ENCODE measurements around the gene PPP1R9A. TPM values are rescaled to one million over a fixed set of nuclear protein-coding genes. Genes with fewer than 3 reads are reported as not detected.

Gene PPP1R9A
- total RNA-seq, 1 experiment from 2014 or later: 13.5 TPM

DNA sequence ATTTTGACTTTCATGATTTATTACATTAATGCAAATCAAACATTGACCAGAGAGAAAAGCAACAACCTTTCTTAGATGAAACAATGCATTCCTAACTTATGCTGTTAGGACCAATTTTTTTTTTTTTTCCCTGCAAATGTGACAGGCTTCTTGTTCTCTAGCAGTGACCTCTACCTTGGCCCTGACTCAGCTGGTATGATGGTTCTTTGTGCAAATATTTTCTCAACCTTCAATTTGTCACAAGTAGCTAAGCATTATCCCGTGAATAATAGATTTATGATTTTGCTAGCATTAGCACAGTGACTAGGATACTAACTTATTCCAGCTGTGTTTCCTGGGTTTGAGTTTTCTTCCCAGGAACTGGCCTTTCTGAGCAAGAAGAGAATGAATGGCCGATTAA lies 64.9 kb downstream of the PPP1R9A start:
- no peak for ATAC-seq
- H3K79me2 ChIP-seq (ENCODE audit: insufficient read depth, low read length): no peaks in the 10 kb centered on the region; the same call in 1 of the 2 replicates
- no peaks in the 10 kb centered on the region for H3K9me3 ChIP-seq (ENCODE audit: control insufficient read depth in 1 of 2, insufficient read depth in 1 of 2, low read depth in 1 of 2, low read length in 2 of 2)
- no peak overlapping the region for H3K27ac ChIP-seq (ENCODE audit: low read depth, low read length)
- CTCF ChIA-PET: no interaction called here
- no TSS peak for BruUV-seq (replicated peaks)
- no peaks in the 10 kb centered on the region for H3K9me2 ChIP-seq (ENCODE audit: insufficient read depth)
- H4K20me1 ChIP-seq (ENCODE audit: insufficient read depth): no peaks in the 10 kb centered on the region
- no peak overlapping the region for H3K4me2 ChIP-seq (ENCODE audit: low read length)
- H2AFZ ChIP-seq (ENCODE audit: low read depth, low read length, poor library complexity, severe bottlenecking): no peak overlapping the region
- intact Hi-C loops (cut with micrococcal nuclease): no loop called here
- TF ChIP-seq SRF (IDR thresholded peaks at IDR 0.05; ENCODE audit: low read depth) (no peak), SP1 (IDR thresholded peaks at IDR 0.05; ENCODE audit: low read depth) (no peak)
- POLR2A ChIA-PET: no interaction called here
- H3K27me3 ChIP-seq (ENCODE audit: insufficient read depth, low read length): no peaks in the 10 kb centered on the region
- no peak overlapping the region for H3K4me3 ChIP-seq (replicated peaks in 1 of 2; ENCODE audit: low read depth in 1 of 2, low read length in 2 of 2)
- DNase-seq (ENCODE audit: low read depth, low spot score): no peak
- no peak overlapping the region for H3K9ac ChIP-seq (ENCODE audit: low read length)
- peaks cover 0 to 8% of the 10 kb centered on the region in 2 experiments; a peak in 2 of 4 replicates for H3K4me1 ChIP-seq (ENCODE audit: control insufficient read depth in 1 of 2, insufficient read depth in 2 of 2, low read length in 2 of 2)
- H3K36me3 ChIP-seq (ENCODE audit: control insufficient read depth in 1 of 2, insufficient read depth in 2 of 2, low read length in 2 of 2): no peaks in the 10 kb centered on the region
- RAD21 ChIA-PET (ENCODE audit: low non-redundant PET in 1 of 2, low total read pairs in 2 of 2, uncharacterized antibody in 2 of 2, unreplicated experiment in 2 of 2): no interaction called here

DNA sequence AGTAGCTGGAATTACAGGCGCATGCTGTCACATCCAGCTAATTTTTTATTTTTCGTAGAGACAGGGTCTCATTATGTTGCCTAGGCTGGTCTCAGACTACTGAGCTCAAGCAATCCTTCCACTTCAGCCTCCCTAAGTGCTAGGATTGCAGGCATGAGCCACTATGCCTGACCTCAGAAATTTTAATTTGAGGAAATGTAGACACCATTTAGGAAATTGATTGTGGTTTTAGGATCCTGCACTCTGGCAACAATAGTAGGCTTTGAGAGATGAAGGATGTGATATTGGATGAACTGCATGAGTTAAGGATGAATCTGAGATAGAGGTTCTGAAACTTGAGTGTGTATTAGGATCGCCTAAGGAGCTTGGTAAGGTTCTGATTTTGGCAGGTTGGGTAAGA lies 66.5 kb downstream of the PPP1R9A start:
- H3K9me3 ChIP-seq (ENCODE audit: control insufficient read depth in 1 of 2, insufficient read depth in 1 of 2, low read depth in 1 of 2, low read length in 2 of 2): no peaks in the 10 kb centered on the region
- H3K27ac ChIP-seq (ENCODE audit: low read depth, low read length): no peak overlapping the region
- DNase-seq (ENCODE audit: low read depth, low spot score) (no peak), ATAC-seq (no peak)
- ChIA-PET CTCF (no interaction called here), RAD21 (ENCODE audit: low non-redundant PET in 1 of 2, low total read pairs in 2 of 2, uncharacterized antibody in 2 of 2, unreplicated experiment in 2 of 2) (no interaction called here), POLR2A (interaction anchor here (0.7 kb wide), 1 partner anchor 19 kb away, joined by 3 read pairs; no protein-coding TSS in a partner anchor)
- no peaks in the 10 kb centered on the region for H3K27me3 ChIP-seq (ENCODE audit: insufficient read depth, low read length)
- H3K9me2 ChIP-seq (ENCODE audit: insufficient read depth): no peaks in the 10 kb centered on the region
- H3K4me1 ChIP-seq (ENCODE audit: control insufficient read depth in 1 of 2, insufficient read depth in 2 of 2, low read length in 2 of 2): peaks cover 0 to 8% of the 10 kb centered on the region in 2 experiments; a peak in 2 of 4 replicates
- TF ChIP-seq CEBPB (IDR thresholded peaks at IDR 0.05; ENCODE audit: low read depth) (no peak), EZH2phosphoT487 (IDR thresholded peaks at IDR 0.05; ENCODE audit: borderline replicate concordance) (no peak), POLR2AphosphoS5 (IDR thresholded peaks at IDR 0.05; ENCODE audit: low read depth, low read length) (no peak), POLR2A (IDR thresholded peaks at IDR 0.05; ENCODE audit: borderline replicate concordance, extremely low read depth, insufficient read depth, insufficient read length) (no peak), ZFX (IDR thresholded peaks at IDR 0.05) (no peak), FOSL1 (IDR thresholded peaks at IDR 0.05; ENCODE audit: low read depth) (no peak), TCF7L2 (IDR thresholded peaks at IDR 0.05; ENCODE audit: borderline replicate concordance, extremely low read depth, insufficient read depth, insufficient read length) (no peak), YY1 (IDR thresholded peaks at IDR 0.05; ENCODE audit: extremely low read depth, insufficient replicate concordance, low read depth, low read length) (no peak)
- TF ChIP-seq, protein P1, sequence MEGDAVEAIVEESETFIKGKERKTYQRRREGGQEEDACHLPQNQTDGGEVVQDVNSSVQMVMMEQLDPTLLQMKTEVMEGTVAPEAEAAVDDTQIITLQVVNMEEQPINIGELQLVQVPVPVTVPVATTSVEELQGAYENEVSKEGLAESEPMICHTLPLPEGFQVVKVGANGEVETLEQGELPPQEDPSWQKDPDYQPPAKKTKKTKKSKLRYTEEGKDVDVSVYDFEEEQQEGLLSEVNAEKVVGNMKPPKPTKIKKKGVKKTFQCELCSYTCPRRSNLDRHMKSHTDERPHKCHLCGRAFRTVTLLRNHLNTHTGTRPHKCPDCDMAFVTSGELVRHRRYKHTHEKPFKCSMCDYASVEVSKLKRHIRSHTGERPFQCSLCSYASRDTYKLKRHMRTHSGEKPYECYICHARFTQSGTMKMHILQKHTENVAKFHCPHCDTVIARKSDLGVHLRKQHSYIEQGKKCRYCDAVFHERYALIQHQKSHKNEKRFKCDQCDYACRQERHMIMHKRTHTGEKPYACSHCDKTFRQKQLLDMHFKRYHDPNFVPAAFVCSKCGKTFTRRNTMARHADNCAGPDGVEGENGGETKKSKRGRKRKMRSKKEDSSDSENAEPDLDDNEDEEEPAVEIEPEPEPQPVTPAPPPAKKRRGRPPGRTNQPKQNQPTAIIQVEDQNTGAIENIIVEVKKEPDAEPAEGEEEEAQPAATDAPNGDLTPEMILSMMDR (IDR thresholded peaks at IDR 0.05 in 2 of 3, conservative IDR thresholded peaks at IDR 0.05 in 1 of 3; ENCODE audit: borderline replicate concordance in 1 of 3, insufficient read depth in 1 of 3, low read depth in 2 of 3, low read length in 2 of 3): no peak
- TF ChIP-seq, protein P2, sequence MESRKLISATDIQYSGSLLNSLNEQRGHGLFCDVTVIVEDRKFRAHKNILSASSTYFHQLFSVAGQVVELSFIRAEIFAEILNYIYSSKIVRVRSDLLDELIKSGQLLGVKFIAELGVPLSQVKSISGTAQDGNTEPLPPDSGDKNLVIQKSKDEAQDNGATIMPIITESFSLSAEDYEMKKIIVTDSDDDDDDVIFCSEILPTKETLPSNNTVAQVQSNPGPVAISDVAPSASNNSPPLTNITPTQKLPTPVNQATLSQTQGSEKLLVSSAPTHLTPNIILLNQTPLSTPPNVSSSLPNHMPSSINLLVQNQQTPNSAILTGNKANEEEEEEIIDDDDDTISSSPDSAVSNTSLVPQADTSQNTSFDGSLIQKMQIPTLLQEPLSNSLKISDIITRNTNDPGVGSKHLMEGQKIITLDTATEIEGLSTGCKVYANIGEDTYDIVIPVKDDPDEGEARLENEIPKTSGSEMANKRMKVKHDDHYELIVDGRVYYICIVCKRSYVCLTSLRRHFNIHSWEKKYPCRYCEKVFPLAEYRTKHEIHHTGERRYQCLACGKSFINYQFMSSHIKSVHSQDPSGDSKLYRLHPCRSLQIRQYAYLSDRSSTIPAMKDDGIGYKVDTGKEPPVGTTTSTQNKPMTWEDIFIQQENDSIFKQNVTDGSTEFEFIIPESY (IDR thresholded peaks at IDR 0.05; ENCODE audit: extremely low read depth, insufficient replicate concordance, low read length): no peak
- no peaks in the 10 kb centered on the region; the same call in 1 of the 2 replicates for H3K79me2 ChIP-seq (ENCODE audit: insufficient read depth, low read length)
- H2AFZ ChIP-seq (ENCODE audit: low read depth, low read length, poor library complexity, severe bottlenecking): no peak overlapping the region
- H4K20me1 ChIP-seq (ENCODE audit: insufficient read depth): no peaks in the 10 kb centered on the region
- H3K4me3 ChIP-seq (replicated peaks in 1 of 2; ENCODE audit: low read depth in 1 of 2, low read length in 2 of 2): no peak overlapping the region
- BruUV-seq (replicated peaks): no TSS peak
- H3K36me3 ChIP-seq (ENCODE audit: control insufficient read depth in 1 of 2, insufficient read depth in 2 of 2, low read length in 2 of 2): no peaks in the 10 kb centered on the region
- H3K9ac ChIP-seq (ENCODE audit: low read length): no peak overlapping the region
- intact Hi-C loops (cut with micrococcal nuclease): no loop called here
- H3K4me2 ChIP-seq (ENCODE audit: low read length): no peak overlapping the region
